Upper lobe of left lung (tissue), 4 donors: ENCODE results near the gene XXYLT1.

Experiments
- POLR2A ChIP-seq, 4 donors: fragments of 450-650 bp; IDR thresholded peaks; one replicate each; pipeline ENCODE4 v1.5.1; 2016 to 2017; ENCODE audit warnings: antibody characterized with exemption in 4 of 4, mild to moderate bottlenecking in 2 of 4
- POLR2AphosphoS5 ChIP-seq, 2 donors: sonication (generic); formaldehyde crosslinking; IDR thresholded peaks; one replicate each; pipeline ENCODE4 v1.5.1; 2017; ENCODE audit warnings: antibody characterized with exemption in 2 of 2
- TF ChIP-seq, protein P1 (sequence below), 6 experiments: fragments of 450-650 bp in 4 of 6; fragments of 200-600 bp in 2 of 6; sonication (generic) in 2 of 6; IDR thresholded peaks; one replicate each; pipeline ENCODE4 v1.5.1; 2016 to 2019; ENCODE audit warnings: antibody characterized with exemption in 6 of 6

DNA sequence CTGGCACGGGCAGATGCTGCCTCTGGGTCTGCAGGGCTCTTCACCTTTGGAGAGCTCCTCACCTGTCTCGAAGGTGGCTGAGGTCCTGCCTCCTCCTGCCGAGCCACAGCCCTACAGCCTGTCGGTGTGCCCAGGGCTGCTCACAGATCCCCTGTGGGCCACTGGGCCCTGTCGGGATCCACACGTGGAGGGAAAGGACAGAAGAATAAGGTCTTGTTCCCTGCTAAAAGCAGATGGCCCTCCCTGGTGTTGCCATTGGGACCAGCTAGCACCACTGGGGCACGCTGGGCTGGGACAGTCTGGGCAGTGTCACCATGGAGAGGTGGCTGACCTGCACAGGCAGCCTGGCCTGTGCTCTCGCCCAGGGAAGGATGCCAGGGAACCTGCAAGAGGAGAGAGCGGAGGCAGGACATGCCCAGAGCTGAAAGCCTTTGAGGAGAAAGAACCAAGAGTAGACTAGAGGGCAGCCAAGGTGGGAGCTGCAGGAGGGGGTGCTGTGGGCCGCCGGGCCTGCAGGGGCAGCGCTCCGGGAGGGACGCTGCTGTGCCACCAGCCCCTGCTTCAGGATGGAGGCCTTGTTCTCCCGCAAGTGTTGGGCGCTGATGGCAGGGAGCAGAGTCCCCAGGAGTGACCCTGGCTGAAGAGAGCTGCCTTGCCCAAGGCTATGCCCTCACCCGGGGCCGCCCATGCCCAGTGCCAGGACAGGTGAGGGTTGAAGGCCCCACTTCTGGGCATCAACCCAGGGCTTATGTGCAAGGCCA, 210.2 kb downstream of the XXYLT1 start:
- TF ChIP-seq, protein P1, sequence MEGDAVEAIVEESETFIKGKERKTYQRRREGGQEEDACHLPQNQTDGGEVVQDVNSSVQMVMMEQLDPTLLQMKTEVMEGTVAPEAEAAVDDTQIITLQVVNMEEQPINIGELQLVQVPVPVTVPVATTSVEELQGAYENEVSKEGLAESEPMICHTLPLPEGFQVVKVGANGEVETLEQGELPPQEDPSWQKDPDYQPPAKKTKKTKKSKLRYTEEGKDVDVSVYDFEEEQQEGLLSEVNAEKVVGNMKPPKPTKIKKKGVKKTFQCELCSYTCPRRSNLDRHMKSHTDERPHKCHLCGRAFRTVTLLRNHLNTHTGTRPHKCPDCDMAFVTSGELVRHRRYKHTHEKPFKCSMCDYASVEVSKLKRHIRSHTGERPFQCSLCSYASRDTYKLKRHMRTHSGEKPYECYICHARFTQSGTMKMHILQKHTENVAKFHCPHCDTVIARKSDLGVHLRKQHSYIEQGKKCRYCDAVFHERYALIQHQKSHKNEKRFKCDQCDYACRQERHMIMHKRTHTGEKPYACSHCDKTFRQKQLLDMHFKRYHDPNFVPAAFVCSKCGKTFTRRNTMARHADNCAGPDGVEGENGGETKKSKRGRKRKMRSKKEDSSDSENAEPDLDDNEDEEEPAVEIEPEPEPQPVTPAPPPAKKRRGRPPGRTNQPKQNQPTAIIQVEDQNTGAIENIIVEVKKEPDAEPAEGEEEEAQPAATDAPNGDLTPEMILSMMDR (IDR thresholded peaks at IDR 0.05) = no peak
- no peak for TF ChIP-seq POLR2A (IDR thresholded peaks at IDR 0.05)
- TF ChIP-seq POLR2AphosphoS5 (IDR thresholded peaks at IDR 0.05) = no peak
